WTC11 (cell line): ENCODE results near the gene ICAM3. TPM values are rescaled to one million over a fixed set of nuclear protein-coding genes. Genes with fewer than 3 reads are reported as not detected.

Experiments
- ATAC-seq: fragments of 200-7000 bp; cut with Tn5 transposase; 2 replicates; pipeline ENCODE4 v1.10.0; 2021; ENCODE audit warnings: mild to moderate bottlenecking, moderate library complexity
- CTCF ChIA-PET: fragments of 300-600 bp; sonication (Branson Sonifier 250); formaldehyde crosslinking; loops from one replicate; lab custom pipeline; 2021; ENCODE audit warnings: antibody characterized with exemption; lab: Charles Lee
- POLR2A ChIA-PET: fragments of 350-600 bp; sonication (Branson Sonifier 250); formaldehyde crosslinking; loops from one replicate; lab custom pipeline; 2021; ENCODE audit warnings: antibody characterized with exemption; lab: Charles Lee
- DNase-seq: peaks from one replicate; pipeline ENCODE4 v3.0.0; 2021; ENCODE audit warnings: low spot score
- H3K27ac Mint-ChIP-seq: 2 replicates; pipeline ENCODE4 v1.8.0; 2021; ENCODE audit warnings: mixed read lengths
- H3K27me3 Mint-ChIP-seq: 2 replicates; pipeline ENCODE4 v1.8.0; 2021; ENCODE audit warnings: low read depth, mild to moderate bottlenecking, moderate library complexity, mixed read lengths
- H3K36me3 Mint-ChIP-seq: 2 replicates; pipeline ENCODE4 v1.8.0; 2021; ENCODE audit warnings: mixed read lengths
- H3K4me1 Mint-ChIP-seq: 2 replicates; pipeline ENCODE4 v1.8.0; 2022; ENCODE audit warnings: mixed read lengths
- H3K4me3 Mint-ChIP-seq: 2 replicates; pipeline ENCODE4 v1.8.0; 2021; ENCODE audit warnings: mild to moderate bottlenecking, moderate library complexity, mixed read lengths
- H3K9me3 Mint-ChIP-seq: 2 replicates; pipeline ENCODE4 v1.8.0; 2021; ENCODE audit warnings: mixed read lengths
- ESRRA ChIP-seq: sonication (generic); formaldehyde crosslinking; IDR thresholded peaks from 2 replicates; pipeline ENCODE4 v1.8.1; 2022; ENCODE audit warnings: mild to moderate bottlenecking, missing genetic modification reagents, borderline replicate concordance
- FOXK1 ChIP-seq: sonication (generic); formaldehyde crosslinking; IDR thresholded peaks from 2 replicates; pipeline ENCODE4 v1.8.0; 2022; ENCODE audit warnings: mild to moderate bottlenecking, moderate library complexity, missing genetic modification reagents
- FOXP1 ChIP-seq: sonication (generic); formaldehyde crosslinking; IDR thresholded peaks from 2 replicates; pipeline ENCODE4 v1.8.0; 2022; ENCODE audit warnings: missing genetic modification reagents, mild to moderate bottlenecking, moderate library complexity, borderline replicate concordance
- IRF2 ChIP-seq: sonication (generic); formaldehyde crosslinking; IDR thresholded peaks from 2 replicates; pipeline ENCODE4 v1.8.0; 2022; ENCODE audit warnings: low read depth, missing genetic modification reagents, borderline replicate concordance
- OVOL2 ChIP-seq: fragments of 250-450 bp; sonication (Bioruptor Pico); IDR thresholded peaks from 2 replicates; pipeline ENCODE4 v1.9.0; 2021; ENCODE audit warnings: mild to moderate bottlenecking, borderline replicate concordance
- PRRX2 ChIP-seq: fragments of 250-450 bp; sonication (Bioruptor Pico); IDR thresholded peaks from 2 replicates; pipeline ENCODE4 v1.8.0; 2021; ENCODE audit warnings: mild to moderate bottlenecking
- SMAD4 ChIP-seq: sonication (generic); formaldehyde crosslinking; IDR thresholded peaks from 2 replicates; pipeline ENCODE4 v1.8.0; 2022; ENCODE audit warnings: mild to moderate bottlenecking, missing genetic modification reagents
- TCF7 ChIP-seq: sonication (generic); formaldehyde crosslinking; IDR thresholded peaks from 2 replicates; pipeline ENCODE4 v1.8.0; 2022; ENCODE audit warnings: mild to moderate bottlenecking, low read depth, missing genetic modification reagents, moderate library complexity
- ZBTB21 ChIP-seq: sonication (generic); formaldehyde crosslinking; IDR thresholded peaks from 2 replicates; pipeline ENCODE4 v1.8.1; 2023; ENCODE audit warnings: mild to moderate bottlenecking, missing genetic modification reagents, borderline replicate concordance
- ZNF396 ChIP-seq: fragments of 250-450 bp; sonication (Bioruptor Pico); IDR thresholded peaks from 2 replicates; pipeline ENCODE4 v1.8.0; 2021; ENCODE audit warnings: mild to moderate bottlenecking, moderate library complexity, borderline replicate concordance
- total RNA-seq: library from RNA; stranded (reverse); gene quantifications from 3 replicates; pipeline ENCODE4 v1.2.3, GENCODE V29; 2021
- TF ChIP-seq, protein P1 (sequence below): sonication (generic); formaldehyde crosslinking; IDR thresholded peaks from 2 replicates; pipeline ENCODE4 v1.8.1; 2023; ENCODE audit warnings: mild to moderate bottlenecking, moderate library complexity, missing genetic modification reagents
- TF ChIP-seq, protein P2 (sequence below): sonication (generic); formaldehyde crosslinking; conservative IDR thresholded peaks from 2 replicates; pipeline ENCODE4 v1.8.1; 2022; ENCODE audit warnings: mild to moderate bottlenecking, missing genetic modification reagents
- TF ChIP-seq, protein P3 (sequence below): sonication (generic); formaldehyde crosslinking; IDR thresholded peaks from 2 replicates; pipeline ENCODE4 v1.8.1; 2023; ENCODE audit warnings: mild to moderate bottlenecking, missing genetic modification reagents, borderline replicate concordance
- TF ChIP-seq, protein P4 (sequence below): fragments of 250-450 bp; sonication (Bioruptor Pico); IDR thresholded peaks from 2 replicates; pipeline ENCODE4 v1.9.0; 2021; ENCODE audit warnings: mild to moderate bottlenecking
- TF ChIP-seq, protein P5 (sequence below): sonication (generic); formaldehyde crosslinking; IDR thresholded peaks from 2 replicates; pipeline ENCODE4 v1.8.1; 2022; ENCODE audit warnings: mild to moderate bottlenecking, missing genetic modification reagents, moderate library complexity, borderline replicate concordance
- TF ChIP-seq, protein P6 (sequence below): sonication (generic); formaldehyde crosslinking; IDR thresholded peaks from 2 replicates; pipeline ENCODE4 v1.8.0; 2022; ENCODE audit warnings: mild to moderate bottlenecking, missing genetic modification reagents
- TF ChIP-seq, protein P7 (sequence below): sonication (generic); formaldehyde crosslinking; IDR thresholded peaks from 2 replicates; pipeline ENCODE4 v1.8.1; 2022; ENCODE audit warnings: low read depth, mild to moderate bottlenecking, moderate library complexity, missing genetic modification reagents, borderline replicate concordance

ICAM3 gene
- total RNA-seq, 1 experiment from 2014 or later: 18.7 TPM

DNA sequence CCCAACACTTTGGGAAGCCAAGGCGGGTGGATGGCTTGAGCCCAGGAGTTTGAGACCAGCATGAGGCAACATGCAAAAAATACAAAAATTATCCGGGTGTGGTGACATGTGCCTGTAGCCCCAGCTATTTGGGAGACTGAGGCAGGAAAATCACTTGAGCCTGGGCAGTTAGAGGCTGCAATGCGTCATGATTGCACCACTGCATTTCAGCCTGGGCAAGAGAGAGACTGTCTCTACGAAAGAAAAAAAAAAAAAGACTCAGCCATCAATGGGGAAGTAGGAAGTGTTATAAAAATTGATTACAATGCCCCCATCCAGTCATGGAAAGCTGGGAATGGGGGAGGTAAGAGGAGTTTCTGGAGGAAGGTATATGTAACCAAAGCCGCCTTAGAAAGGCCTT is 35.5 kb upstream of the ICAM3 start:
- no peak for ATAC-seq
- POLR2A ChIA-PET: interaction anchor here (0.7 kb wide), 1 partner anchor 865 kb away, joined by 3 read pairs; no protein-coding TSS in a partner anchor
- Mint-ChIP-seq H3K36me3 (peaks cover 14% of the 10 kb centered on the region), H3K27ac (no peak overlapping the region), H3K9me3 (no peaks in the 10 kb centered on the region), H3K4me3 (no peak overlapping the region), H3K27me3 (no peaks in the 10 kb centered on the region), H3K4me1 (peaks cover 5% of the 10 kb centered on the region)
- DNase-seq: no peak
- CTCF ChIA-PET: interaction anchor here (1.1 kb wide), 1 partner anchor 116 kb away, joined by 3 read pairs; no protein-coding TSS in a partner anchor
- TF ChIP-seq, protein P1, sequence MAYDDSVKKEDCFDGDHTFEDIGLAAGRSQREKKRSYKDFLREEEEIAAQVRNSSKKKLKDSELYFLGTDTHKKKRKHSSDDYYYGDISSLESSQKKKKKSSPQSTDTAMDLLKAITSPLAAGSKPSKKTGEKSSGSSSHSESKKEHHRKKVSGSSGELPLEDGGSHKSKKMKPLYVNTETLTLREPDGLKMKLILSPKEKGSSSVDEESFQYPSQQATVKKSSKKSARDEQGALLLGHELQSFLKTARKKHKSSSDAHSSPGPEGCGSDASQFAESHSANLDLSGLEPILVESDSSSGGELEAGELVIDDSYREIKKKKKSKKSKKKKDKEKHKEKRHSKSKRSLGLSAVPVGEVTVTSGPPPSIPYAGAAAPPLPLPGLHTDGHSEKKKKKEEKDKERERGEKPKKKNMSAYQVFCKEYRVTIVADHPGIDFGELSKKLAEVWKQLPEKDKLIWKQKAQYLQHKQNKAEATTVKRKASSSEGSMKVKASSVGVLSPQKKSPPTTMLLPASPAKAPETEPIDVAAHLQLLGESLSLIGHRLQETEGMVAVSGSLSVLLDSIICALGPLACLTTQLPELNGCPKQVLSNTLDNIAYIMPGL: no peak
- TF ChIP-seq, protein P2, sequence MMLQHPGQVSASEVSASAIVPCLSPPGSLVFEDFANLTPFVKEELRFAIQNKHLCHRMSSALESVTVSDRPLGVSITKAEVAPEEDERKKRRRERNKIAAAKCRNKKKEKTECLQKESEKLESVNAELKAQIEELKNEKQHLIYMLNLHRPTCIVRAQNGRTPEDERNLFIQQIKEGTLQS: no peak
- TF ChIP-seq OVOL2 (CRISPR knock-in tag) (no peak), ZNF396 (no peak), FOXP1 (CRISPR knock-in tag) (no peak)
- TF ChIP-seq, protein P3, sequence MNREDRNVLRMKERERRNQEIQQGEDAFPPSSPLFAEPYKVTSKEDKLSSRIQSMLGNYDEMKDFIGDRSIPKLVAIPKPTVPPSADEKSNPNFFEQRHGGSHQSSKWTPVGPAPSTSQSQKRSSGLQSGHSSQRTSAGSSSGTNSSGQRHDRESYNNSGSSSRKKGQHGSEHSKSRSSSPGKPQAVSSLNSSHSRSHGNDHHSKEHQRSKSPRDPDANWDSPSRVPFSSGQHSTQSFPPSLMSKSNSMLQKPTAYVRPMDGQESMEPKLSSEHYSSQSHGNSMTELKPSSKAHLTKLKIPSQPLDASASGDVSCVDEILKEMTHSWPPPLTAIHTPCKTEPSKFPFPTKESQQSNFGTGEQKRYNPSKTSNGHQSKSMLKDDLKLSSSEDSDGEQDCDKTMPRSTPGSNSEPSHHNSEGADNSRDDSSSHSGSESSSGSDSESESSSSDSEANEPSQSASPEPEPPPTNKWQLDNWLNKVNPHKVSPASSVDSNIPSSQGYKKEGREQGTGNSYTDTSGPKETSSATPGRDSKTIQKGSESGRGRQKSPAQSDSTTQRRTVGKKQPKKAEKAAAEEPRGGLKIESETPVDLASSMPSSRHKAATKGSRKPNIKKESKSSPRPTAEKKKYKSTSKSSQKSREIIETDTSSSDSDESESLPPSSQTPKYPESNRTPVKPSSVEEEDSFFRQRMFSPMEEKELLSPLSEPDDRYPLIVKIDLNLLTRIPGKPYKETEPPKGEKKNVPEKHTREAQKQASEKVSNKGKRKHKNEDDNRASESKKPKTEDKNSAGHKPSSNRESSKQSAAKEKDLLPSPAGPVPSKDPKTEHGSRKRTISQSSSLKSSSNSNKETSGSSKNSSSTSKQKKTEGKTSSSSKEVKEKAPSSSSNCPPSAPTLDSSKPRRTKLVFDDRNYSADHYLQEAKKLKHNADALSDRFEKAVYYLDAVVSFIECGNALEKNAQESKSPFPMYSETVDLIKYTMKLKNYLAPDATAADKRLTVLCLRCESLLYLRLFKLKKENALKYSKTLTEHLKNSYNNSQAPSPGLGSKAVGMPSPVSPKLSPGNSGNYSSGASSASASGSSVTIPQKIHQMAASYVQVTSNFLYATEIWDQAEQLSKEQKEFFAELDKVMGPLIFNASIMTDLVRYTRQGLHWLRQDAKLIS: no peak

DNA sequence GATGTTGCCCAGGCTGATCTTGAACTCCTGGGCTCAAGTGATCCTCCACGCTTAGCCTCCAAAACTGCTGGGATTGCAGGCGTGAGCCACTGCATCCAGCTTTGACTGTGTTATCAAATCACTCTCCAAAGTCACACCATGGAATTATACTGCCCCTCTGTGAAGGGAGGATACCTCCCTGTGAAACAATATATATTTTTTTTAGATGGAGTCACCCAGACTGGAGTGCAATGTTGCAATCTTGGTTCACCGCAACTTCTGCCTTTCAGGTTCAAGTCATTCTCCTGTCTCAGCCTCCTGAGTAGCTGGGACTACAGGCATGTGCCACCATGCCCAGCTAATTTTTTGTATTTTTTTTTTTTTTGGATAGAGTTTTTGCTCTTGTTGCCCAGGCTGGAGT is 33.3 kb upstream of the ICAM3 start:
- no peak overlapping the region for H3K27ac Mint-ChIP-seq
- DNase-seq (no peak), ATAC-seq (no peak)
- H3K4me1 Mint-ChIP-seq: no peaks in the 10 kb centered on the region
- ChIA-PET CTCF (interaction anchor here (1.8 to 3.2 kb wide), 2 partner anchors 102 to 114 kb away, joined by 7 to 13 read pairs; partner anchors contain the start of gene ICAM1), POLR2A (interaction anchor here (0.6 to 1.2 kb wide), 3 partner anchors 19 to 105 kb away, joined by 3 to 6 read pairs (median 4); partner anchors contain the start of gene RAVER1)
- H3K27me3 Mint-ChIP-seq: no peaks in the 10 kb centered on the region
- peaks cover 23% of the 10 kb centered on the region for H3K36me3 Mint-ChIP-seq
- no peak overlapping the region for H3K4me3 Mint-ChIP-seq
- H3K9me3 Mint-ChIP-seq: no peaks in the 10 kb centered on the region
- TF ChIP-seq SMAD4 (CRISPR knock-in tag) (no peak), ZBTB21 (no peak), TCF7 (CRISPR knock-in tag) (no peak), PRRX2 (CRISPR knock-in tag) (no peak), ESRRA (CRISPR knock-in tag) (no peak)

DNA sequence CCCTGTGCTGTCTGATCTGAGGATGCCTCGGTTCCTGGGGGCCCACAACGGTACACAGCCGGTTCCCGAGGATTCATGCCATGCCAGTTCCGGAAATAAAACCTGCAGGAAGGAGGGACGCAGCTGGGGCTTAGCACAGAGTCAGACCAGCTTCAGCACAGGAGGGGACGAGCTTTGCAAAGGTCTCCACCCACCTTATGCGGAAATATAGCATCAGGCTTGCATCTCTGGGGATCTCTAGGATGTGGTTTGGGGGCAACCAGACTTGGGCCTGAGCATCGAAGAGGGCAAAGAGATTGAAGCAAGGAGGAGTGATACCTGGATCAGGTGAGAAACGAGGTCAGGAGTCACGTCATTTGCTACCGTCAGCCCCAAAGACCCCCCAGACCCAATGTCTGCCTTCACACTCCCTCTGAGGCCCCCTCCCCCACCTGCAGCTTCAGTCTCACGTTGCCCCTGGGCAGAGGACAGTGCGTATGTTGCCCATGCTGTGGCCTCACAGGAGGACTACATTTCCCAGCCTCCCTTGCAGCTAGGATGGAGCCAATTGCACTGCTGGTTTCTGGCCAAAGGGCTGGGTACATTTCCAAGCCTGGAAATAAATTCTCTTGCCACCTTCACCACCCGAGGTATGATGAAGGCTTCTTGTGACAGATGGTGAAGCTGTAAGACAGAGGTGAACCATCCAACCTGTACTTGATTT is 28.8 kb upstream of the ICAM3 start:
- TF ChIP-seq, protein P4, sequence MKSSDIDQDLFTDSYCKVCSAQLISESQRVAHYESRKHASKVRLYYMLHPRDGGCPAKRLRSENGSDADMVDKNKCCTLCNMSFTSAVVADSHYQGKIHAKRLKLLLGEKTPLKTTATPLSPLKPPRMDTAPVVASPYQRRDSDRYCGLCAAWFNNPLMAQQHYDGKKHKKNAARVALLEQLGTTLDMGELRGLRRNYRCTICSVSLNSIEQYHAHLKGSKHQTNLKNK: no peak
- TF ChIP-seq FOXP1 (CRISPR knock-in tag) (no peak), FOXK1 (CRISPR knock-in tag) (no peak), IRF2 (CRISPR knock-in tag) (no peak)
- TF ChIP-seq, protein P5, sequence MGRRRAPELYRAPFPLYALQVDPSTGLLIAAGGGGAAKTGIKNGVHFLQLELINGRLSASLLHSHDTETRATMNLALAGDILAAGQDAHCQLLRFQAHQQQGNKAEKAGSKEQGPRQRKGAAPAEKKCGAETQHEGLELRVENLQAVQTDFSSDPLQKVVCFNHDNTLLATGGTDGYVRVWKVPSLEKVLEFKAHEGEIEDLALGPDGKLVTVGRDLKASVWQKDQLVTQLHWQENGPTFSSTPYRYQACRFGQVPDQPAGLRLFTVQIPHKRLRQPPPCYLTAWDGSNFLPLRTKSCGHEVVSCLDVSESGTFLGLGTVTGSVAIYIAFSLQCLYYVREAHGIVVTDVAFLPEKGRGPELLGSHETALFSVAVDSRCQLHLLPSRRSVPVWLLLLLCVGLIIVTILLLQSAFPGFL: no peak
- TF ChIP-seq, protein P6, sequence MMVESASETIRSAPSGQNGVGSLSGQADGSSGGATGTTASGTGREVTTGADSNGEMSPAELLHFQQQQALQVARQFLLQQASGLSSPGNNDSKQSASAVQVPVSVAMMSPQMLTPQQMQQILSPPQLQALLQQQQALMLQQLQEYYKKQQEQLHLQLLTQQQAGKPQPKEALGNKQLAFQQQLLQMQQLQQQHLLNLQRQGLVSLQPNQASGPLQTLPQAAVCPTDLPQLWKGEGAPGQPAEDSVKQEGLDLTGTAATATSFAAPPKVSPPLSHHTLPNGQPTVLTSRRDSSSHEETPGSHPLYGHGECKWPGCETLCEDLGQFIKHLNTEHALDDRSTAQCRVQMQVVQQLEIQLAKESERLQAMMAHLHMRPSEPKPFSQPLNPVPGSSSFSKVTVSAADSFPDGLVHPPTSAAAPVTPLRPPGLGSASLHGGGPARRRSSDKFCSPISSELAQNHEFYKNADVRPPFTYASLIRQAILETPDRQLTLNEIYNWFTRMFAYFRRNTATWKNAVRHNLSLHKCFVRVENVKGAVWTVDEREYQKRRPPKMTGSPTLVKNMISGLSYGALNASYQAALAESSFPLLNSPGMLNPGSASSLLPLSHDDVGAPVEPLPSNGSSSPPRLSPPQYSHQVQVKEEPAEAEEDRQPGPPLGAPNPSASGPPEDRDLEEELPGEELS (CRISPR knock-in tag): no peak
- TF ChIP-seq, protein P7, sequence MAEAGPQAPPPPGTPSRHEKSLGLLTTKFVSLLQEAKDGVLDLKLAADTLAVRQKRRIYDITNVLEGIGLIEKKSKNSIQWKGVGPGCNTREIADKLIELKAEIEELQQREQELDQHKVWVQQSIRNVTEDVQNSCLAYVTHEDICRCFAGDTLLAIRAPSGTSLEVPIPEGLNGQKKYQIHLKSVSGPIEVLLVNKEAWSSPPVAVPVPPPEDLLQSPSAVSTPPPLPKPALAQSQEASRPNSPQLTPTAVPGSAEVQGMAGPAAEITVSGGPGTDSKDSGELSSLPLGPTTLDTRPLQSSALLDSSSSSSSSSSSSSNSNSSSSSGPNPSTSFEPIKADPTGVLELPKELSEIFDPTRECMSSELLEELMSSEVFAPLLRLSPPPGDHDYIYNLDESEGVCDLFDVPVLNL: no peak
- Mint-ChIP-seq H3K4me1 (no peaks in the 10 kb centered on the region), H3K4me3 (no peak overlapping the region), H3K27me3 (no peaks in the 10 kb centered on the region), H3K27ac (no peak overlapping the region), H3K9me3 (no peaks in the 10 kb centered on the region), H3K36me3 (peaks cover 32% of the 10 kb centered on the region)
- no peak for DNase-seq
- peak; percentile 57 for ATAC-seq
- ChIA-PET POLR2A (interaction anchor here (1.2 kb wide), 1 partner anchor 12 kb away, joined by 7 read pairs; the partner anchor contains the start of gene TYK2), CTCF (interaction anchor here (0.7 to 1.4 kb wide), 2 partner anchors 20 to 48 kb away, joined by 3 to 4 read pairs; no protein-coding TSS in a partner anchor)
